ENCODE results near the gene TEC.

The TEC gene

DNA sequence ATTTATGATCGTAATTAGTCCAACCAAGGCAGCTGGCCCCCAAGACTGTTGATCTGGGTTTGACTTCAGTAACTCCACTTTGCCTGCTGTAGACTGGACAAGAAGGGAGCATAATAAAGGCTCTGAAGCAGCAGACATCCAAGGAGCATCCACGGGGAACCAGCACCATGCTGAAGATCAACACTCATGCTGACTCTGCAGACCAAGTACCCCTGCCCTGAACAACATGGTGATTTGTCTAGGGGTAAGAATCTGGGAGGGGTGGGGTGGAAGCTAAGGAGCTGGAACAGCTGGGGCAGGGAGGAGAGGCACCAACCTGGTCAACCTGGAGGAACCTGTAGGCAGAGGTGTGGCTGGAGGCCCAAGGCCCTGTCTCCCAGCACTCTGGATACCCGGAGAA lies 2.1 kb downstream of the TEC start:
- no peak for DNase-seq

DNA sequence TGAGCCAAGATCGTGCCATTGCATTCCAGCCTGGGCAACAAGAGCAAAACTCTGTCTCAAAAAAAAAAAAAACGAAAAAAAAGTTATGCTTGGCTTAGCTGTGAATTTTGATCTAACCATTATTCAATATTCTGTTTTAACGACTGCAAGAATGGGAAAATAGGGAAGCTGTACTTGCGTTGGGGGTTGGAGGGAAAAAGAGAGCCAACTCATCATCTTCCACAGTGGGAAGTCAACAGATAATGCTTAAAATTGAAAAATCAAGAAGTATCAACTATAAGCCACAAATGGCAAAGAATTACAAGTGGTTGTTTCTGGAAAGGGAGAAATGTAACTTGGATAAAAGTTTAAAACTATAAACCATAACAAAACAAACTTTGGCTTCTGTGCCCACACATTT lies 2.9 kb downstream of the TEC start:
- DNase-seq = no peak

DNA sequence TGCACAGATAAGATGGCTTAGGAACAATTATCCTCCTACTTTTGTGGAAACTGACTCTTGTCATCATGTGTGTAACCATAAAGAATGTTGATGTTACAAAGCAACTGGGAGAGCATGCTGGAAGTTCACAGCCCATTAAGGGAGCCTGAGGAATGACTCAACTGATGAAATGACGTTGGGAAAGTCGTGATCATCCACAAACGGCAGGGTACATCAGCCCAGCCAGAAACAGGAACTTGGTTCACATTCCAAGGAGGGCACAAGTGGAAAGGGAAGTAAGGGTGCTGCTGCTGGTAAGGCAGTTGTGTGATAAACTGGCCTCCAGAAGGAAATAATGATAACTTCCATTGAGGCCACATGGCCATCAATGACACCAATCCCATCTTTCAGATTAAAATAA lies 6.7 kb downstream of the TEC start:
- DNase-seq = no peak

DNA sequence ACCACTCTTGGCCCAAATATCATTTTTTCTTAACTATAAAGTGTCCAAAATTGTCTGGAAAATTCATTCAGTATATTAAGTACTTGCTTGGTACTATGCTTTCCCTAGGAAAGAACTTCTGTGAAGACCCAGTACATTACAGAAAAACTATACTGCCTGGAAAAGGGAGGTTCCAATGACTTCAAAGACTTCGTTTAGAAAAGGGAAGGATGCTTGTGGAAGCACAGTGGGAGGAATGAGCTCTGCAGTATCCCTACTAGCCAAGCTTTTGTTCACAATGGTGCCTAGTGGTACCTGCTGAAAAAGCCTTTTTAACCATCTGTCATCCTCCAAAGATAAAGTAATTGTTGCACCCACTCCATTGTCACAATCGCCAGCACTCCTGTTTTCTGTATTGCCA lies 7.2 kb downstream of the TEC start:
- no peak for DNase-seq

DNA sequence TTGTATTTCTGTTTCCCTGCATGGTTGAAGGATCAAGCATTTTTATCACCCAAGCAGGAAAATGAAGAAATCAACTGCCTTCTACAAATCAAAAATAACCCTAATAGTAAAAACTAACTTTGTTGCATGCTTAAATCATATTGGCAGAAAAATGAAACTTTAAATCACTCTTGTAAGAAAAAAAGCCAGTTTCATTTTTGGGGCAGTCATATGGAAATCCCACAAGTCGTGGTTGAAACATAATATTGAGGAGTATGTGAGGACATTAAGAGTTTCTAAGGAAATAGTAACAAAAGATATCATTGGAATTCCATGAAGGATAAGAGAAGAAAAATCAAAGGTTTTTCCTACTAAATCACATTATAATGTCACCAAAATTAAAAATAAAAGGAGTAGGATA lies 8.4 kb downstream of the TEC start:
- DNase-seq = no peak

DNA sequence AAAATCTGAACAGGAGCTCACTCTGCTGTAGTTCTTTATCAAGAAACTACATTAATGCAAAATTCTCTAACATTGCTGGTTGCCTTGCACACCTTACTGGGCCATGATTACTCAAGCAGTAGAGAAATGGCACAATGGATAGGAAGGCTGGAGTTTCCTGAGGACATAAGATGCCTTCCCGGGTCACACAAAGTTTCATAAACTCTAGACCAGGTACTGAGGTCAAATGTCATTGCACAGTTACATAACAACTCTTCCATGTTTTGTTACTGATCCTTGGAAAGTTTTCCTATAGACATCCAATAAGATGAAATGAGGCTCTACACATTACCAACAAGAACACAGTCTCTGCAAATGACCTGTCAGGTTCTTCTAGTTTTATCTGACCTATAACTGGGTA lies 9.9 kb downstream of the TEC start:
- DNase-seq = no peak

DNA sequence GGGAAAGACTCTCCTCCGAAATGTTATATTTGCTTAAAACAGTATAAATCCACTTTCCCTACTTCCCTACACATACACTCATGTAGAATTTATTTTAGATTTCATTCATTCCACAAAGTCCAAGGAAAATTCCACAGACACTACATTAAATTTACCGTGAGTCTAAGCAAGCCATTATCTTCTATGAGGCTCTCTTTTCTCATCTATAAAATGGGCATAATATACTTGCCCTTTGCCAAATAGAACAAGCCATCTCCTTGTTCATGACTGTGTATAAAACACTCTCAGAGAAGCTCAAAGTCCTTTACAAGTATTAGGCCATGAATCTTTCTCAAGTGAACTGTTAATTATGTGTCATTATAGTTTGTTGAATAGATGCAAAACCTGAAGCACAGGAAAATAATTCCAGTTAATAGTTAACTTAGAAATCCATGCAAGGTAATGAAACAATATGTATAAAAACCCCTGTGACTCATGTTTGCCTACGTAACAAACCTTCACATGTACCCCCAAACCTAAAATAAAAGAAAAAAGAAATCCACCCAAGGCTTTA lies 10.7 kb downstream of the TEC start:
- no peak for DNase-seq

DNA sequence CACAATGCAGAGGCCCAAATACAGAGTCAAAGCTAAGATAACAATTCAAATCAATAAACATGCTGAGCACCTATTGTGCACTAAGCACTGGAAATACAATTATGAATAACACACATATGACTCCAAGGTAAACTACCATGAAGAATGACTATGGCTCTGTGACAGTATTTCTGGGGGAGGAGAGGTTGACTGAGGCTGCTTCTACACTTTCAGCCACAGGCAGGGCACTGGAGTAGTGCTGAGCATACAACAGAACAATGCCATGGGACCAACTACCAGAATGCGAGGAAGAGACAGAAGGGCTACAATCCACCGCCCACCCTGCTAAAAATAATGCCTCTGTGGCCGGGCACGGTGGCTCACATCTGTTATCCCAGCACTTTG lies 13.7 kb downstream of the TEC start:
- no peak for DNase-seq

DNA sequence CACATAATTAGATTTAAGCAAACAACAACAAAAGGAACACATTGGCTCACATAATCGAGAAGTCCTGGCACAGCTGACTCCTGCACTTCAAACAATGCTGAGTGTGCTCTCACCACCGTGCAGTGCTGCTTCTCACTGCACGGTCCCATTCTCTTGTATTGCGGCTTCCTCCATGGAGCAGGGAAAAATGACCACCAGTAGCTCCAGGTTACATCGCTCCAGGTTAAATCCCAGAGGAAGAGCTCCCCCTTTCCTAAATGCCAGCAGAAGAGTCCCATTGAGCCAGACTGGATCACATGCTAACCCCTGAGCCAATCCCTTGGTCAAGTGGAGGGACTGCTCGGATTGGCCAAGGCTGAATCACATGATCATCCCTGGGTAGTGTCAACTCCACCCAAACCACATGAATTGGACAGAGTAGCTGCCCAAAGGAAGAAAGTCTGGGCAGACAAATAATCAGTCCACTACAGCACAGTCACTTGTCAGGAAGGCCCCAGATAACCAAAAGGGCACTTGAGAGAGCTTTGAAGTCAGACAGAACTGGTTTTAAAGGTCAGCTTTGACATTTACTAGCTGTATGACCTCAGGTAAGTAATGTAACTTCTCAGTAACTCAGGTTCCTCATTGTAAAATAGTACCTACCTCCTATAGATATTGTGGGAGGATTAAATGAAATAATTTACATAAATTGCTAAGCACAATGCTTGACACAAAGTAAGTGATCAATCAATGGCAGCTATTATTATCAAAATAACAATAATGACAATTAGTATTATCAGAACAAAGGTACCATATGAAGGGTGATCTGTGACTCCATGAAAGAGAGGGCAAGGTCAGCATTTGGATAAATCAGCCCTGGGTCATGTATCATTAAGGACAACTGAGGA lies 14.3 kb downstream of the TEC start:
- no peak for DNase-seq

DNA sequence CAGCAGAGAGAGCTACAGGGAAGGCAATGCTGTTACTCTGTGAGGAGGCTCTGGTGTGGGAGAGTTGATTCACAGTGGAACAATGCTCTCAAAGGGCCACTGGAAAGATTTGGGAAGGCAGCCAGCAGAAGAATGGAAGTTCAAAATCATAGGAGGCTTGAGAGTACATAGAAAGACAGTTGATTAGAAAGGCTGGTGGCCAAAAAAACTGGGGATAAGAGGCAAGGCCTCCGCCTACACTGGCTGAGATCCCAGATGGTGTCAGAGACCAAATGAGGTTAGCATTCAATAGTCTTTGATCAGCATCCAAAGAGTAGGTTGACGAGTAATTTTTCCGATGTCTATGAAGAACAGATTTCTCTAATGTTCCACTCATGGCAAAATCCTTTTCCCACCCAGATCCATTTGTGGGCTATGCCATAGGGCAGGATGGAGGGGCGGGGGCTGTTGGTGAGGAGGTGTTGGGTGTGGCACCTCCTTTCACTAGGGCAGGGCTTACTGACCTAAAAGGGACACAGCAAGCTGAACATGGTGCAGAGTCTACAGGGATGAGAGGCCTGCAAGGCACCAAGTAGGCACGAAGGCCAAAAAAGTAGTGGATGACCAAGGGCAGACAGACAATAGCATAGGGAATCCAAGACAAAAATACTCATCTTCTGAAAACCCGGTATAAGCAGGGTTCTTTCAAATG lies 15.1 kb downstream of the TEC start:
- DNase-seq = no peak

DNA sequence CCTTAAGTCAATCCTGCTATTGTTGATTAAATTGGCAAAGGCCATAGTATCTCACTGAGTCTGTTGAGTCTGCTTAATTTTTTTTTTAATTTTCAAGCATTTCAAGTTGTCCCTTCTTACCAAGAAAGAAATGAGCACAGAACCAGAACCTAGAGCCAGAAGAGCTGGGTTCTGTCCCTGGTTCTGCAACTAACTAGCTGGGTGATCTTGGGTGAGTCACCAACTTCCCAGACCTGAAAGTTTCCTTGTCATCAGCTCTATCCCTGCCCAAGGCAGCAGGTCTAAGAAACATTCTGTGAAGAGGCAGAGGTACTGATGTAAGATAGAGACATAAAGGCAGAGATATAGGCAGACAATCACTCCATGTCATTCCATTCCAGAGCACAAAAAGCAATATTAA lies 17.3 kb downstream of the TEC start:
- no peak for DNase-seq

DNA sequence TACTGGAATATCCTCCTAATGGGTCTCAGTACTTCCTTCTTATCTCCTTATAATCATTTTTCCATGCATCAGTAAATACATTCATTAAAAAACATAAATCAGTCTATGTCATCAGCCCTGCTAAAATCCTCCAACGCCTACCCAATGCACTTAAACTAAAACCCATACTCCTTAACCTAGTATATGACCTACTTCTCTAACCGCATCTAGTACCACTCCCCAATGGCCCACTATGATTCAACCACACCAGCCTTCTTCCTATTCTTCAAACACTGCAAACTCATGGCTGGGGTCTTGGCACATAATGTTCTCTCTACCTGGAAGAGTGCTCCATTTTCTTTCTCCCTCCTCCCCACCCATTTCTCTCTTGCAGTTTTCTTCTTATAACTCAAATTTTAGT lies 18.7 kb downstream of the TEC start:
- no peak for DNase-seq

DNA sequence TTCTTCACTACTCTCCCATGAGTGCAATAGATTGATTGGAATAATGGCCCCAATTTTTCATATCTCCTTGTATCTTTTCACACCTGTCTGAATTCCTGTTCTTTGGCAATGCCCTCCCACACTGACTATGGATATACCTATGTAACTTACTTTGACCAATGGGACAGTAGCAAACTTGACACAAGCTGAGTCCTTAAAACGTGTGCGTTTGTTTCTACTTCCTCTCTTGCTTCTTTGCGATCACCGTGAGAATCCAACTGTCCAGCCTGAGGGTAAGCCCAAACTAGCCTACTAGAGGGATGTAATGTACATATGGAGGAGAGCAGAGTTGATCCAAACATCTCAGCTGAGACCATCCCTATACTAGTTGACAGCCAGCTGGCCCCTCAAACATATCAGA lies 19.3 kb downstream of the TEC start:
- no peak for DNase-seq

DNA sequence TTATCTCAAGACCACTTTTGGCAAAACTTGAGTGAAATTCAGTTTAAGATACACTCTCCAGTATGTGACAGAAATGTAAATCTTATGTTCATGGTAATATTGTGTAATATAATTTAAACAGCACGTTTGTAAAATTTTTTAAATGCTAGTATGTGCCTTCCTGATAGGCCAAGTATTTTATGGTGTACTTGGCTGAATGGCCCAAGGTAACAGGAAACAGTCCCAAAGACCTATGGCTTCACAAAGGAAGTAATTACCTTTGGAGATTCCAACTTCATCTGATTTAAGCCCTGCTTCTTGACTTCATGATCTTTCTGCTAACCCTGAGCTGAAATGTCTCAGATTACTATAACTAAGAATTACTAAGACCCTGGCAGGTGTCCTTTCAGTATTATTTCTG lies 20.3 kb downstream of the TEC start:
- no peak for DNase-seq

DNA sequence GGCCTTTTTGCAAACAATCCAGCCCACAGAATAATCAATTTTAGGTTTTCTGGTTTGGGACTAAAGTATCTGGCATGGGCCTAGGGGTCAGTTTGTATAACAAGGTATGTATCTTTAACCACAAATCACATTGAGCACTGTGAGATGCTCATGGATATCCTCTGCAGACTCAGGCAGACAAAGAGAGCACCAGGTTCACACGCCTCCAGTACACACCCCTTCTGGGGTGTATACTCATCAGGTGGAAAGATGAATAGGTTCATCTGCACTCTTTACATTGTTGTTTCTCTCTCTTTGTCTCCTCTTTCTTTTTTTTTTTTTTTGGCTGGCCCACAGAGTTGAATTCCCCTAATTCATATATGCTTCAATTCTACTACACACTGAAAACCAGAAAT lies 21.1 kb downstream of the TEC start:
- no peak for DNase-seq

DNA sequence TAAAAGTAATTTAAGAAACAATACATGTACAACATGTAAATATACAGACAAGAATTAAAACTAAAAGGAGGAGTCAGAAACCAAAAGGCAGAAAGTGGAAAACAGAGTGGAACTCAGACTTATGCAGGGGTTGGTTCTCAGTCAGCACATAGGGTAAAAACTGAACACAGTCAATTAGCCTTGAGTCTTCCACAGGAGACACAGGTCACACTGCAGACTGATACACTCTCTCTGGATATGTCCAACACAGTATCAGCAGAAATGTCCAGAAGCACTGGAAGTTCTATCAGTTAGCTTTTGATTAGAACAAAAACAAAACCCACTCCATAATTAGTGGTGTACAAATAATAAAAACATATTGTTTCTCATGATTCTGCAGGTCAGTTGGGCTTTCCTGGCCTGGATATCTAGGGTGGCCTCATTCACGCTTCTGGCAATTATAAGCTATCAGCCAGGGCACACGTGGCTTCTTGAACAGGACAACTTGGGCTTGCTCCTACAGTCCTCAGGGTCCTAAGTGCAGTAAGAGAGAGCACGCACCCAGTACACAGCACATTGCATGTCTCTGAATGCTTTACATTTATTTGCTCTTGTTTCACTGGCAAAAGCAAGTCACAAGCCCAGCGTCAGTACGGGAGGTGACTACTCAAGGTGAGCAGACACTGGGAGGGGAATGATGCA lies 21.6 kb downstream of the TEC start:
- DNase-seq = no peak

DNA sequence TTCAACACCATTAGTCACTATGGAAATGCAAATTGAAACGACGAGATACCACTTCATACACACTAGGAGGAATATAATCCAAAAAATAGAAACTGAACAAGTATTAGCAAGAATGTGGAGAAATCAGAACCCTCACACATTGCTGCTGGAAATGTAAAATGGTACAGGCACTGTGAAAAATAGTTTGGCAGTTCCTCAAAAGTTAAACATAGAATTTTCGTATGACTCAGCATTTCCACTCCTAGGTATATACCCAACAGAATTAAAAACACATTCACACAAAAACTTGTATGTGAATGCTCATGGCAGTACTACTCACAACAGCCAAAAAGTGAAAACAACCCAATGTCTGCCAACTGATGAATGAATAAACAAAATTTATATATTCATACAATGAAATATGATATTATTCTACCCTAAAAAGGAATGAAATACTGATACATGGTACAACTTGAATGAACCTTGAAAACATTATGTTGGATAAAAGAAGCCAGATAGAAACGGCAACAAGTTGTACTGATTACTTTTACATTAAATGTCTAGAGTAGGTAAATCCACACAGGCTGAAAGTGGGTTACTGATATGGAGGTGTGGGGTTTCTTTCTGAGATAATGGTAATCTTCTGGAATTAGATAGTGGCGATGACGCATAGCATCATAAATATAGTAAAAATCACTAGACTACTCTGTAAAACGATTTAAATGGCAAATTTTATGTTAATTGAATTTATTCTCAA lies 22.3 kb downstream of the TEC start:
- DNase-seq = no peak

DNA sequence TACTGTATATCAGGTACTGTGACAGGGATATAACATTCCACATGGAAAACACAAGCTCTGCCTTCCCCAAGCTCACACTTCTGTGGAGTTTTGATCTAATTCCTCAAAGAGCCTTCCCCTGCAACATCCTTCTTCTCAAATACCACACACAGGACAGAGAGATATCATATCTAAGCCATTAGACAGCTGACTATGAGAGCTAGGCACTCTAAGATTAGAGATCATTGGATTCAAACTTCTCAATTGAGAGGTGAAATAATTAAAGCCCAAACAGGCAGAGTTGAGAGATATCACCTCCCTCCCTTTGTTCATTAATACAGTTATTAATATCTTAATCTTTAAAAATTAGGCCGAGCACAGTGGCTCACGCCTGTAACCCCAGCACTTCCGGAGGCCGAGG lies 25.0 kb downstream of the TEC start:
- no peak for DNase-seq

DNA sequence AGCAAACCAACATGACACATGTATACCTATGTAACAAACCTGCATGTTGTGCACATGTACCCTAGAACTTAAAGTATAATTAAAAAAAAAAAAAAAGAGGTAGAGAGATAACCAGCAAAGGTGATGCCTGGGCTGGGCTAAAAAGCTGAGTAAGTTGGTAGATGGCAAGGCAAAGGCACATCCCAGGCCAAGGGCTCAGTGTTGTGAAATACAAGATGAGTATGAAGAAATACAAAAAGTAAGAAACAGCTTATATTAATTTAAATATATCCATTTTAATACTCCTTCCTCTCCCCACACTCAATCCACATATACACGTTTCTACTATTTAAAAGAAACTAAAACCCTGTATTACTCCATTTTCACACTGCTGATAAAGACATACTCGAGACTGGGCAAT lies 25.8 kb downstream of the TEC start:
- DNase-seq = no peak

DNA sequence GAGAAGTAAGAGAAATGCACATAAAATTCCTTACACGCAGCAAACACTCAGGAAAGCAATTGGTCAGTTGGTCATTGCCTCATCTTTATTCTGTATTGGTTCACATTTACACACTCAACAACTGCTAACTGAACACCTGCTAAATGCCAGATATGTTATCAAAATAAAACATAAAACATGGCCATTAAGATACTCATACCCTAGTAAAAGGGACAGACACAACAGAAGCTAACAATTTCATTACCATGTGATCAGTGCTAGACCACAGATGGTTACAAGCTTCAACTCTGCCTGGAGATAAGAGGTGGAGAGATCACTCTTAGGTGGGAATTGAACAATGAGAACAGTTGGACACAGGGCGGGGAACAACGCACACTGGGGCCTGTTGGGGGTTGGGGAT lies 26.2 kb downstream of the TEC start:
- no peak for DNase-seq

DNA sequence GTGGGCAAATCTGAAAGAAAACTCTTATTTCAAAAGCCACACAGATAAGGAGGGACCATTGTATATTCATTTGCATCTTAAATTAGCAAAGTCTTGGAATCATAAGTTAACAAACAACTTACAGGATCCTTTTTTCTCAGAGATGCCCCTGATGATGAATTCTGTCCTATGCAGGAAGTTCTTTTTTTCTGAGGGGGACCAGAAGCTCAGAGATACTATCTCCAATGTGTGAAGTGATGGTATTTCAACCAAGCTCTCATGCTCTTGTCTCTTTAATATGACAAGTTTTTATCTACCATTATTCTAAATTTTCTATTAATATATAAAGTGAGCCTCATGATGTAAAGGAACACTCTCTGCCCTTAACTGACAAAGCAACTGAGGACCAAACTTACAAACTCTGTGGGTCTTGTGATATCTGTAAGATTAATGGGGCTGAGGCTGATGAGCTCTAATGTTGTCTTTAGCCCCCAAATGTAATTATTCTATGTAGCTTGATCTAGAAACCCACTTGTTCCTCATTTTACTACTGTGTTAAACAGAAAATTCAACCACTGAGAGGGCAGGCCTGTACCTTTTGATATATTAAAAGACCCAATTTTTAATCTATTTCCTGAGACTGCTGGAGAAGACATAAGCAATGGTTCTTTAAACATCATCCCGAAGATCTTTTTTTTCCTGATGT lies 27.0 kb downstream of the TEC start:
- DNase-seq = no peak

DNA sequence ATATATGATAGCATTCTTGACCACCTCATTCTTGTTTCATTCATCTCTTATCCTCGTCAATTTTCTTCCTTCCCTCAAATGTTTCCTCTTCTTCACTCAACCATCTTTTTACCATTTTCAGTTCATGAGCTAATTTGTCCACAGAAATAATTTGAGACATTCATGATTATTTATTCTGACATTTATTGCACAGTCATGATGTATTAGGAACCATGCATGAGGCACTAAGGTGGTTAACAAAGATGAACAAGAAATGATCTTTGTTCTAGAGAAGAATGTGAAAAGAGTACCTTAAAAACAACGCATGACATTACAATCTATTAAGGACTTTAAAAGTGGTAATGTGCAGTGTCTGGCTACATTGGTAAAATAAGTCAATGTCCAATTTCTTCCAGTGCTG lies 27.9 kb downstream of the TEC start:
- DNase-seq = no peak

Data from stimulated activated naive CD4-positive, alpha-beta T cell (primary cell).